Gastrocnemius medialis (tissue), 4 donors: ENCODE results near the gene FUZ.

Experiments used
- POLR2A ChIP-seq, 2 donors: fragments of 450-650 bp; IDR thresholded peaks; one replicate each; pipeline ENCODE4 v1.6.1; 2017; ENCODE audit warnings: antibody characterized with exemption in 2 of 2, mild to moderate bottlenecking in 2 of 2, moderate library complexity in 2 of 2
- TF ChIP-seq, protein P1 (sequence below), 5 experiments: fragments of 450-650 bp in 3 of 5; fragments of 200-600 bp in 2 of 5; sonication (generic) in 2 of 5; IDR thresholded peaks in 4 of 5; conservative IDR thresholded peaks in 1 of 5; 1 replicate in 4 of 5; 2 replicates in 1 of 5; pipeline ENCODE4 v1.5.1; 2016 to 2019; ENCODE audit warnings: antibody characterized with exemption in 5 of 5, mild to moderate bottlenecking in 3 of 5, moderate library complexity in 3 of 5

DNA sequence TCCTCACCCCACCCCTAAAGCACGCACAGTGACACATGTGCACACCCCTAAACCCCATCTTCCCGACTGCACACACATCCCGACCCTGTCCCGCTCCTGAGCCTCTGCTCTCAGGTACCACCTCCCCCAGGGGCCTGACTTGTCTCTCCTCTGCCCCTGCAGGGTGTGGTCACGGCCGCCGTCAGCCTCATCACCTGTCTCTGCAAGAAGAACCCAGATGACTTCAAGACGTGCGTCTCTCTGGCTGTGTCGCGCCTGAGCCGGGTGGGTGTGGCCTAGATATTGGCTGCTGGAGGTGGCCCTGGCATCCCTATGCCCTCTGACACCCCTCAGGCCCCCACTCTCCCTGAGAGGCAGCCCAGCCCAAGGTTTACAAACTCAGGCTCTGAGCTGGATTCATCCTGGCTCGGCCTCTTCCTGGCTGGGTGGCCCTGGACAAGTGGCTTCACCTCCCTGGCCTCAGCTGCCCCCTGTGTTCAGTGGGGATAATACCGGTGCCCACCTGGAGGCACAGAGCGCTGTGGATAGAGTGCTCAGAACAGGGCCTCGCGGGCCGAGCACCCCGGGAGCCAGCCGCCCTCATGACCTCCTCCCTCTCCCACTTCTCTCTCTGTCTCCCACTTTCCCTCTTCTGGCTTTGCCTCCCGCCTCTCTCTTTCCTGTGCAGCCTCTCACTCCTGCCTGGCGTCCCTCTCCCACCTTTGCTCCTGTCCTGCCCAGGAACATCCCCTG lies 20.1 kb downstream of the FUZ start:
- TF ChIP-seq, protein P1, sequence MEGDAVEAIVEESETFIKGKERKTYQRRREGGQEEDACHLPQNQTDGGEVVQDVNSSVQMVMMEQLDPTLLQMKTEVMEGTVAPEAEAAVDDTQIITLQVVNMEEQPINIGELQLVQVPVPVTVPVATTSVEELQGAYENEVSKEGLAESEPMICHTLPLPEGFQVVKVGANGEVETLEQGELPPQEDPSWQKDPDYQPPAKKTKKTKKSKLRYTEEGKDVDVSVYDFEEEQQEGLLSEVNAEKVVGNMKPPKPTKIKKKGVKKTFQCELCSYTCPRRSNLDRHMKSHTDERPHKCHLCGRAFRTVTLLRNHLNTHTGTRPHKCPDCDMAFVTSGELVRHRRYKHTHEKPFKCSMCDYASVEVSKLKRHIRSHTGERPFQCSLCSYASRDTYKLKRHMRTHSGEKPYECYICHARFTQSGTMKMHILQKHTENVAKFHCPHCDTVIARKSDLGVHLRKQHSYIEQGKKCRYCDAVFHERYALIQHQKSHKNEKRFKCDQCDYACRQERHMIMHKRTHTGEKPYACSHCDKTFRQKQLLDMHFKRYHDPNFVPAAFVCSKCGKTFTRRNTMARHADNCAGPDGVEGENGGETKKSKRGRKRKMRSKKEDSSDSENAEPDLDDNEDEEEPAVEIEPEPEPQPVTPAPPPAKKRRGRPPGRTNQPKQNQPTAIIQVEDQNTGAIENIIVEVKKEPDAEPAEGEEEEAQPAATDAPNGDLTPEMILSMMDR (IDR thresholded peaks at IDR 0.05 in 4 of 5, conservative IDR thresholded peaks at IDR 0.05 in 1 of 5) = no peak
- no peak for TF ChIP-seq POLR2A (IDR thresholded peaks at IDR 0.05)
